K562 (cell line): ENCODE results near the gene ZNF672. TPM values are rescaled to one million over a fixed set of nuclear protein-coding genes. Genes with fewer than 3 reads are reported as not detected.

Experiments used
- HNRNPLL ChIP-seq: fragments of 200-400 bp; formaldehyde crosslinking; IDR thresholded peaks from 2 replicates; pipeline ENCODE4 v1.6.1; 2017; ENCODE audit warnings: low read length, low read depth, mild to moderate bottlenecking; ENCODE audit not compliant: poor library complexity, severe bottlenecking
- MCM5 ChIP-seq: fragments of 450-650 bp; IDR thresholded peaks from 2 replicates; pipeline ENCODE4 v1.6.1; 2016; ENCODE audit warnings: low read depth
- NFYB ChIP-seq: IDR thresholded peaks from 2 replicates; pipeline ENCODE4 v1.6.1; 2011; ENCODE audit warnings: mild to moderate bottlenecking, moderate library complexity; ENCODE audit not compliant: insufficient read length; ENCODE audit errors: extremely low read depth
- PPARD ChIP-seq: fragments of 250-450 bp; sonication (Bioruptor Pico); IDR thresholded peaks from 2 replicates; pipeline ENCODE4 v1.8.0; 2022; ENCODE audit warnings: inconsistent platforms, mild to moderate bottlenecking, moderate library complexity
- RBBP5 ChIP-seq: fragments of 200-600 bp; sonication (generic); IDR thresholded peaks from 2 replicates; pipeline ENCODE4 v1.6.1; 2012; ENCODE audit warnings: borderline replicate concordance, mild to moderate bottlenecking, low read length, control low read depth, inconsistent platforms; ENCODE audit not compliant: insufficient read depth, poor library complexity, severe bottlenecking
- SMAD3 ChIP-seq: fragments of 450-650 bp; formaldehyde crosslinking; conservative IDR thresholded peaks from 2 replicates; pipeline ENCODE4 v1.4.0; 2020; ENCODE audit warnings: mild to moderate bottlenecking
- SMAD4 ChIP-seq: fragments of 250-450 bp; sonication (Bioruptor Pico); conservative IDR thresholded peaks from 2 replicates; pipeline ENCODE4 v1.8.0; 2021; ENCODE audit warnings: inconsistent platforms, mild to moderate bottlenecking, moderate library complexity
- SMARCB1 ChIP-seq: IDR thresholded peaks from 2 replicates; pipeline ENCODE4 v1.6.1; 2011; ENCODE audit warnings: improper control_type of control experiment, low read depth; ENCODE audit not compliant: insufficient read length
- TCF3 ChIP-seq: sonication (generic); formaldehyde crosslinking; IDR thresholded peaks from 2 replicates; pipeline ENCODE4 v1.4.0; 2020; ENCODE audit warnings: mild to moderate bottlenecking, missing genetic modification reagents
- WHSC1 ChIP-seq: IDR thresholded peaks from one replicate; pipeline ENCODE4 v1.6.1; 2012; ENCODE audit warnings: low read length, control low read depth, inconsistent platforms
- ZC3H11A ChIP-seq: IDR thresholded peaks from 2 replicates; pipeline ENCODE4 v1.6.1; 2012; ENCODE audit warnings: low read depth, low read length, improper control_type of control experiment
- ZFP1 ChIP-seq: fragments of 450-650 bp; formaldehyde crosslinking; IDR thresholded peaks from 2 replicates; pipeline ENCODE4 v1.4.0; 2020; ENCODE audit warnings: mild to moderate bottlenecking, mixed read lengths
- ZNF217 ChIP-seq: sonication (generic); formaldehyde crosslinking; IDR thresholded peaks from 2 replicates; pipeline ENCODE4 v1.8.0; 2022; ENCODE audit warnings: mild to moderate bottlenecking, missing genetic modification reagents
- ZNF354B ChIP-seq: fragments of 250-450 bp; sonication (Bioruptor Pico); IDR thresholded peaks from 2 replicates; pipeline ENCODE4 v1.4.0; 2020
- ZNF436 ChIP-seq: fragments of 250-450, 450-650 bp; sonication (Bioruptor Pico); formaldehyde crosslinking; IDR thresholded peaks from 2 replicates; pipeline ENCODE4 v1.7.0; 2020; ENCODE audit warnings: mild to moderate bottlenecking
- ZNF644 ChIP-seq: fragments of 200-800 bp; sonication (Bioruptor generic); IDR thresholded peaks from 2 replicates; pipeline ENCODE4 v1.6.1; 2016; ENCODE audit warnings: low read depth, missing genetic modification characterization, missing compliant biosample characterization
- ZSCAN32 ChIP-seq: fragments of 450-650 bp; formaldehyde crosslinking; IDR thresholded peaks from 2 replicates; pipeline ENCODE4 v1.4.0; 2020; ENCODE audit warnings: mild to moderate bottlenecking, moderate library complexity
- polyA plus RNA-seq, 8 experiments: library from polyadenylated mRNA; depleted of rRNA in 4 of 8; stranded (reverse) in 5 of 8; unstranded in 3 of 8; fragments of >200 nt; fragmentation: Nextera tagmentation in 2 of 8; fragmentation: Illumina TruSeq in 1 of 8; extraction: Ambion mirVana in 2 of 8; extraction: Trizol in 1 of 8; gene quantifications; 2 replicates each; pipeline versions ENCODE4 v1.2.1 to v1.2.3, GENCODE V29; 2011 to 2014; ENCODE audit warnings: inconsistent platforms in 1 of 8, missing spikeins in 1 of 8
- total RNA-seq, 7 experiments: library from RNA; depleted of rRNA in 6 of 7; stranded (reverse); fragments of >200 nt in 6 of 7; fragmentation: Illumina TruSeq in 2 of 7; extraction: Trizol in 2 of 7; gene quantifications; 2 replicates each; pipeline versions ENCODE4 v1.2.1 to v1.2.3, GENCODE V29; 2011 to 2021; ENCODE audit warnings: low replicate concordance in 1 of 7
- TF ChIP-seq, protein P1 (sequence below): fragments of 250-450 bp; sonication (Bioruptor Pico); IDR thresholded peaks from 2 replicates; pipeline ENCODE4 v1.9.0; 2021; ENCODE audit warnings: mild to moderate bottlenecking
- TF ChIP-seq, protein P2 (sequence below): fragments of 450-650 bp; conservative IDR thresholded peaks from 2 replicates; pipeline ENCODE4 v1.6.1; 2016; ENCODE audit warnings: missing genetic modification characterization, low read depth, mild to moderate bottlenecking, control low read depth, missing compliant biosample characterization
- TF ChIP-seq, protein P3 (sequence below): sonication (generic); formaldehyde crosslinking; IDR thresholded peaks from 2 replicates; pipeline ENCODE4 v1.8.0; 2022; ENCODE audit warnings: mild to moderate bottlenecking, missing genetic modification reagents
- TF ChIP-seq, protein P4 (sequence below): fragments of 450-650 bp; IDR thresholded peaks from 2 replicates; pipeline ENCODE4 v1.6.1; 2016; ENCODE audit warnings: mild to moderate bottlenecking
- TF ChIP-seq, protein P5 (sequence below): fragments of 450-650 bp; formaldehyde crosslinking; IDR thresholded peaks from 2 replicates; pipeline ENCODE4 v1.4.0; 2022; ENCODE audit warnings: missing genetic modification characterization

ZNF672 gene
- total and polyA plus RNA-seq, 9 of the 15 experiments (the other 6 are each of a cell fraction or from before 2014, with no cell fraction given): 1.9 to 57.9 (median 24.1) TPM

DNA sequence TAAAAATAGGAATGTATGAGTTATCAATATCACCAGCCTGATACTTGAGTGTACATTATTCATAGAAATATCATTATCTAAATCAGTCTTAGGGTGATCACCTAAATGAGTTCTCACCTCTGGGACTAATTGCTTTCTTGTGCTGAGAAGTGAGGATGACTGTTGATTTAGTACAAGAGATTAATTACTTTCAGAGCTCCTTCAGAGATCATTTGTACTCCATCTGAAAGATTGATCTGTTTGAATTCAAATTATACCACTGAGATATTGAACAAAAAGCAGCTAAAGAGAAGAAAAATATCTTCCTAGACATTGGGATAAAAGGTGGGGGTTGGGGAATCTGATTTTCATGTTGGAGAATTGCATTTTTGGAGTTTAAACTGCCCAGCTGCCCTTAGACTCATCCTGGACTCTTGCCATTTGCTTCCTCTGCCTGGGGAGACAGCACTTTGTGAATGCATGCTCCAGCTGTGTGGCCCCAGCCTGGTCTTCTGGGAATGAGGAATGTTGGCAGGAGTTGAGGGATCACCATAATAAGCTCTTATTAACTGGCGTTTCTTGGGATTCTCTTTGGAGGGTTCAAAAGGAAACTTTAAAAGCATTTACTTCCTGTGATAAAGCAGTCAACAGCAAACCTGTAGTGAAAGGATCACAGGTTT is 48.3 kb downstream of the ZNF672 start (continued):
- TF ChIP-seq TCF3 (no peak), SMAD3 (CRISPR knock-in tag) (no peak), ZNF436 (no peak), NFYB (no peak), SMARCB1 (no peak), ZSCAN32 (CRISPR knock-in tag) (no peak), ZNF644 (tag) (no peak), ZC3H11A (no peak), SMAD4 (CRISPR knock-in tag) (peak; percentile 41; the same call in 1 of the 2 replicates), PPARD (no peak), ZNF354B (CRISPR knock-in tag) (no peak), RBBP5 (no peak), HNRNPLL (no peak), ZNF217 (CRISPR knock-in tag) (no peak), WHSC1 (no peak), MCM5 (no peak), ZFP1 (CRISPR knock-in tag) (no peak)
- TF ChIP-seq, protein P1, sequence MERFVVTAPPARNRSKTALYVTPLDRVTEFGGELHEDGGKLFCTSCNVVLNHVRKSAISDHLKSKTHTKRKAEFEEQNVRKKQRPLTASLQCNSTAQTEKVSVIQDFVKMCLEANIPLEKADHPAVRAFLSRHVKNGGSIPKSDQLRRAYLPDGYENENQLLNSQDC: no peak
- TF ChIP-seq, protein P2, sequence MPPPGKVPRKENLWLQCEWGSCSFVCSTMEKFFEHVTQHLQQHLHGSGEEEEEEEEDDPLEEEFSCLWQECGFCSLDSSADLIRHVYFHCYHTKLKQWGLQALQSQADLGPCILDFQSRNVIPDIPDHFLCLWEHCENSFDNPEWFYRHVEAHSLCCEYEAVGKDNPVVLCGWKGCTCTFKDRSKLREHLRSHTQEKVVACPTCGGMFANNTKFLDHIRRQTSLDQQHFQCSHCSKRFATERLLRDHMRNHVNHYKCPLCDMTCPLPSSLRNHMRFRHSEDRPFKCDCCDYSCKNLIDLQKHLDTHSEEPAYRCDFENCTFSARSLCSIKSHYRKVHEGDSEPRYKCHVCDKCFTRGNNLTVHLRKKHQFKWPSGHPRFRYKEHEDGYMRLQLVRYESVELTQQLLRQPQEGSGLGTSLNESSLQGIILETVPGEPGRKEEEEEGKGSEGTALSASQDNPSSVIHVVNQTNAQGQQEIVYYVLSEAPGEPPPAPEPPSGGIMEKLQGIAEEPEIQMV (tag): no peak
- TF ChIP-seq, protein P3, sequence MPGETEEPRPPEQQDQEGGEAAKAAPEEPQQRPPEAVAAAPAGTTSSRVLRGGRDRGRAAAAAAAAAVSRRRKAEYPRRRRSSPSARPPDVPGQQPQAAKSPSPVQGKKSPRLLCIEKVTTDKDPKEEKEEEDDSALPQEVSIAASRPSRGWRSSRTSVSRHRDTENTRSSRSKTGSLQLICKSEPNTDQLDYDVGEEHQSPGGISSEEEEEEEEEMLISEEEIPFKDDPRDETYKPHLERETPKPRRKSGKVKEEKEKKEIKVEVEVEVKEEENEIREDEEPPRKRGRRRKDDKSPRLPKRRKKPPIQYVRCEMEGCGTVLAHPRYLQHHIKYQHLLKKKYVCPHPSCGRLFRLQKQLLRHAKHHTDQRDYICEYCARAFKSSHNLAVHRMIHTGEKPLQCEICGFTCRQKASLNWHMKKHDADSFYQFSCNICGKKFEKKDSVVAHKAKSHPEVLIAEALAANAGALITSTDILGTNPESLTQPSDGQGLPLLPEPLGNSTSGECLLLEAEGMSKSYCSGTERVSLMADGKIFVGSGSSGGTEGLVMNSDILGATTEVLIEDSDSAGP: no peak
- TF ChIP-seq, protein P4, sequence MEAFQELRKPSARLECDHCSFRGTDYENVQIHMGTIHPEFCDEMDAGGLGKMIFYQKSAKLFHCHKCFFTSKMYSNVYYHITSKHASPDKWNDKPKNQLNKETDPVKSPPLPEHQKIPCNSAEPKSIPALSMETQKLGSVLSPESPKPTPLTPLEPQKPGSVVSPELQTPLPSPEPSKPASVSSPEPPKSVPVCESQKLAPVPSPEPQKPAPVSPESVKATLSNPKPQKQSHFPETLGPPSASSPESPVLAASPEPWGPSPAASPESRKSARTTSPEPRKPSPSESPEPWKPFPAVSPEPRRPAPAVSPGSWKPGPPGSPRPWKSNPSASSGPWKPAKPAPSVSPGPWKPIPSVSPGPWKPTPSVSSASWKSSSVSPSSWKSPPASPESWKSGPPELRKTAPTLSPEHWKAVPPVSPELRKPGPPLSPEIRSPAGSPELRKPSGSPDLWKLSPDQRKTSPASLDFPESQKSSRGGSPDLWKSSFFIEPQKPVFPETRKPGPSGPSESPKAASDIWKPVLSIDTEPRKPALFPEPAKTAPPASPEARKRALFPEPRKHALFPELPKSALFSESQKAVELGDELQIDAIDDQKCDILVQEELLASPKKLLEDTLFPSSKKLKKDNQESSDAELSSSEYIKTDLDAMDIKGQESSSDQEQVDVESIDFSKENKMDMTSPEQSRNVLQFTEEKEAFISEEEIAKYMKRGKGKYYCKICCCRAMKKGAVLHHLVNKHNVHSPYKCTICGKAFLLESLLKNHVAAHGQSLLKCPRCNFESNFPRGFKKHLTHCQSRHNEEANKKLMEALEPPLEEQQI: no peak
- TF ChIP-seq, protein P5, sequence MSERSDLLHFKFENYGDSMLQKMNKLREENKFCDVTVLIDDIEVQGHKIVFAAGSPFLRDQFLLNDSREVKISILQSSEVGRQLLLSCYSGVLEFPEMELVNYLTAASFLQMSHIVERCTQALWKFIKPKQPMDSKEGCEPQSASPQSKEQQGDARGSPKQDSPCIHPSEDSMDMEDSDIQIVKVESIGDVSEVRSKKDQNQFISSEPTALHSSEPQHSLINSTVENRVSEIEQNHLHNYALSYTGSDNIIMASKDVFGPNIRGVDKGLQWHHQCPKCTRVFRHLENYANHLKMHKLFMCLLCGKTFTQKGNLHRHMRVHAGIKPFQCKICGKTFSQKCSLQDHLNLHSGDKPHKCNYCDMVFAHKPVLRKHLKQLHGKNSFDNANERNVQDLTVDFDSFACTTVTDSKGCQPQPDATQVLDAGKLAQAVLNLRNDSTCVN (CRISPR knock-in tag): no peak
